HG03565 (cell line): ENCODE results near the gene BICD1.
"Not testable (repeated sequence)": the region's sequence is repeated elsewhere in the genome, so short reads cannot be mapped to it uniquely, and the experiment has no call there.

Experiments
- ATAC-seq: cut with Tn5 transposase; IDR thresholded peaks from one replicate; pipeline ENCODE4 v1.9.1; 2021; ENCODE audit warnings: mild to moderate bottlenecking, moderate library complexity; ENCODE audit not compliant: unreplicated experiment

Gene BICD1

GRCh38 chr12:32273712-32274111 lies 167.1 kb downstream of the BICD1 start:
- ATAC-seq, result peak; percentile 80

GRCh38 chr12:32274665-32275064 lies 168.0 kb downstream of the BICD1 start:
- ATAC-seq, result no peak

GRCh38 chr12:32275520-32275919 lies 168.9 kb downstream of the BICD1 start:
- ATAC-seq, result not testable (repeated sequence)

GRCh38 chr12:32277774-32278173 lies 171.1 kb downstream of the BICD1 start:
- ATAC-seq, result no peak

- no peak for ATAC-seq
Measured at GRCh38 chr12:32281098-32281497, 174.5 kb downstream of the BICD1 start.

GRCh38 chr12:32284561-32284960 lies 177.9 kb downstream of the BICD1 start:
- no peak for ATAC-seq

GRCh38 chr12:32285021-32285420 lies 178.4 kb downstream of the BICD1 start:
- ATAC-seq, result no peak

GRCh38 chr12:32285489-32285888 lies 178.8 kb downstream of the BICD1 start:
- no peak for ATAC-seq

- ATAC-seq, result no peak
Measured at GRCh38 chr12:32290411-32290810, 183.8 kb downstream of the BICD1 start.

GRCh38 chr12:32292151-32292550 lies 185.5 kb downstream of the BICD1 start:
- ATAC-seq, result no peak

GRCh38 chr12:32293808-32294419 lies 187.3 kb downstream of the BICD1 start:
- ATAC-seq, result no peak

- no peak for ATAC-seq
Measured at GRCh38 chr12:32296567-32296966, 189.9 kb downstream of the BICD1 start.

GRCh38 chr12:32298917-32299316 lies 192.3 kb downstream of the BICD1 start:
- ATAC-seq, result no peak

GRCh38 chr12:32301216-32301615 lies 194.6 kb downstream of the BICD1 start:
- no peak for ATAC-seq

GRCh38 chr12:32302218-32303173 lies 195.8 kb downstream of the BICD1 start:
- peak; percentile 73 for ATAC-seq

GRCh38 chr12:32303174-32303549 lies 196.5 kb downstream of the BICD1 start:
- ATAC-seq, result no peak

GRCh38 chr12:32305163-32305562 lies 198.5 kb downstream of the BICD1 start:
- ATAC-seq, result no peak

GRCh38 chr12:32307326-32307725 lies 200.7 kb downstream of the BICD1 start:
- ATAC-seq, result no peak

- no peak for ATAC-seq
Measured at GRCh38 chr12:32309811-32310736, 203.4 kb downstream of the BICD1 start.

GRCh38 chr12:32312049-32312670 lies 205.5 kb downstream of the BICD1 start:
- ATAC-seq, result no peak

- ATAC-seq, result no peak
Measured at GRCh38 chr12:32322354-32322753, 215.7 kb downstream of the BICD1 start.
